A549 (cell line): ENCODE measurements around the gene CELF4. TPM values are rescaled to one million over a fixed set of nuclear protein-coding genes. Genes with fewer than 3 reads are reported as not detected.
A peak's percentile ranks its signal among the peaks of the same experiment; 100 is the strongest.

Experiments used
- ATAC-seq, 2 experiments: fragments of 200-7000 bp in 1 of 2; fragments of >200 bp in 1 of 2; cut with Nextera tagmentation in 1 of 2; cut with Tn5 transposase in 1 of 2; 3 replicates each; pipeline versions ENCODE4 v1.8.0 to v1.9.1; 2018 to 2020; ENCODE audit warnings: mild to moderate bottlenecking in 1 of 2, moderate library complexity in 1 of 2
- CTCF ChIA-PET: fragments of 300-600 bp; sonication (Branson Sonifier 250); formaldehyde crosslinking; extraction: SDS; loops from one replicate; lab custom pipeline; 2021; ENCODE audit warnings: antibody characterized with exemption, inconsistent platforms; lab: Yijun Ruan, JAX
- POLR2A ChIA-PET: fragments of 350-600 bp; formaldehyde crosslinking; extraction: SDS; loops from one replicate; lab custom pipeline; 2021; ENCODE audit warnings: antibody characterized with exemption, inconsistent platforms; lab: Yijun Ruan, JAX
- DNase-seq, 2 experiments: peaks; one replicate each; pipeline versions ENCODE4 v3.0.0 to v3.0.0-alpha.2; 2011 to 2016; ENCODE audit warnings: low read depth in 1 of 2, low spot score in 1 of 2
- FAIRE-seq: peaks from 2 replicates; lab custom pipeline; 2011; peaks lifted over from hg19 to GRCh38; lab: Jason Lieb, UNC
- H3K27ac ChIP-seq, 2 experiments: fragments of >200 bp; sonication (Bioruptor Twin); formaldehyde crosslinking; 3 replicates each; pipeline ENCODE4 v1.5.1; 2016 to 2017
- H3K4me1 ChIP-seq: fragments of >200 bp; sonication (Bioruptor Twin); formaldehyde crosslinking; 3 replicates; pipeline ENCODE4 v1.6.1; 2016
- H3K4me2 ChIP-seq: fragments of >200 bp; sonication (Bioruptor Twin); formaldehyde crosslinking; 3 replicates; pipeline ENCODE4 v1.6.1; 2016
- H3K4me3 ChIP-seq: fragments of >200 bp; sonication (Bioruptor Twin); formaldehyde crosslinking; 3 replicates; pipeline ENCODE4 v1.5.1; 2016
- H3K9me3 ChIP-seq: fragments of >200 bp; sonication (Bioruptor Twin); formaldehyde crosslinking; 3 replicates; pipeline ENCODE4 v1.6.1; 2016
- BHLHE40 ChIP-seq: IDR thresholded peaks from 2 replicates; pipeline ENCODE4 v1.6.1; 2012; ENCODE audit warnings: low read depth, low read length, inconsistent platforms
- EHMT2 ChIP-seq: fragments of 200-600 bp; sonication (generic); IDR thresholded peaks from 2 replicates; pipeline ENCODE4 v1.6.1; 2016; ENCODE audit warnings: antibody characterized with exemption, low read depth, mild to moderate bottlenecking, moderate library complexity
- GATA3 ChIP-seq: IDR thresholded peaks from 2 replicates; pipeline ENCODE4 v1.6.1; 2012; ENCODE audit warnings: borderline replicate concordance
- HDAC2 ChIP-seq: fragments of 200-600 bp; sonication (generic); IDR thresholded peaks from 2 replicates; pipeline ENCODE4 v1.6.1; 2016
- HOXA7 ChIP-seq: fragments of 250-450 bp; sonication (Bioruptor Pico); IDR thresholded peaks from 2 replicates; pipeline ENCODE4 v1.5.0; 2020; ENCODE audit warnings: mild to moderate bottlenecking, moderate library complexity
- HOXB13 ChIP-seq: fragments of 250-450 bp; sonication (Bioruptor Pico); IDR thresholded peaks from 2 replicates; pipeline ENCODE4 v1.5.0; 2020; ENCODE audit warnings: low read depth, mild to moderate bottlenecking, moderate library complexity
- HOXB5 ChIP-seq: fragments of 250-450 bp; sonication (Bioruptor Pico); IDR thresholded peaks from 2 replicates; pipeline ENCODE4 v1.5.0; 2020; ENCODE audit warnings: mild to moderate bottlenecking, moderate library complexity
- KDM5A ChIP-seq: fragments of 200-600 bp; sonication (generic); IDR thresholded peaks from 2 replicates; pipeline ENCODE4 v1.6.1; 2016; ENCODE audit warnings: antibody characterized with exemption, mild to moderate bottlenecking
- NFE2L2 ChIP-seq: fragments of 150-350 bp; conservative IDR thresholded peaks from 2 replicates; pipeline ENCODE4 v1.6.1; 2014; ENCODE audit warnings: low read length
- NPAS2 ChIP-seq: fragments of 250-450 bp; sonication (Bioruptor Pico); IDR thresholded peaks from 2 replicates; pipeline ENCODE4 v1.8.0; 2022; ENCODE audit warnings: mild to moderate bottlenecking, moderate library complexity, borderline replicate concordance
- RAD21 ChIP-seq, 2 experiments: fragments of >200 bp in 1 of 2; sonication (Bioruptor Twin) in 1 of 2; formaldehyde crosslinking in 1 of 2; IDR thresholded peaks in 1 of 2; conservative IDR thresholded peaks in 1 of 2; 2 replicates in 1 of 2; 3 replicates in 1 of 2; pipeline ENCODE4 v1.6.1; 2012 to 2018; ENCODE audit warnings: inconsistent platforms in 1 of 2
- RARB ChIP-seq: fragments of 250-450 bp; sonication (Bioruptor Pico); IDR thresholded peaks from 2 replicates; pipeline ENCODE4 v1.8.0; 2021; ENCODE audit warnings: mild to moderate bottlenecking, moderate library complexity
- RFX5 ChIP-seq: fragments of 450-650 bp; IDR thresholded peaks from 2 replicates; pipeline ENCODE4 v1.7.1; 2014; ENCODE audit warnings: antibody characterized with exemption, mild to moderate bottlenecking, moderate library complexity
- SREBF2 ChIP-seq: fragments of 450-650 bp; IDR thresholded peaks from 2 replicates; pipeline ENCODE4 v1.6.1; 2014; ENCODE audit warnings: mild to moderate bottlenecking, moderate library complexity
- TP53 ChIP-seq: fragments of 250-450 bp; sonication (Bioruptor Pico); IDR thresholded peaks from 2 replicates; pipeline ENCODE4 v1.5.0; 2021; ENCODE audit warnings: mild to moderate bottlenecking, moderate library complexity
- USF2 ChIP-seq: fragments of 450-650 bp; IDR thresholded peaks from 2 replicates; pipeline ENCODE4 v1.6.1; 2014; ENCODE audit warnings: antibody characterized with exemption
- ZC3H11A ChIP-seq: fragments of 450-650 bp; IDR thresholded peaks from 2 replicates; pipeline ENCODE4 v1.6.1; 2014; ENCODE audit warnings: antibody characterized with exemption, mild to moderate bottlenecking
- WGBS: methylation state at CpG from one replicate; pipeline ENCODE4 v1.1.6; 2017; ENCODE audit errors: missing lambda C conversion rate; 5-methylcytosine and 5-hydroxymethylcytosine counted together
- polyA plus RNA-seq, 4 experiments: library from polyadenylated mRNA; depleted of rRNA in 3 of 4; stranded (reverse); fragments of >200 nt; fragmentation: RNase III in 1 of 4; extraction: RNeasy Plus Mini Kit Qiagen cat#74134 plus additional on column Dnase treatment in 1 of 4; gene quantifications; 2 replicates in 3 of 4; 3 replicates in 1 of 4; pipeline ENCODE4 v1.2.3, GENCODE V29; 2011 to 2017
- TF ChIP-seq, protein P1 (sequence below): IDR thresholded peaks from 2 replicates; pipeline ENCODE4 v1.6.1; 2012
- TF ChIP-seq, protein P2 (sequence below): fragments of >200 bp; sonication (Bioruptor Twin); formaldehyde crosslinking; IDR thresholded peaks from 3 replicates; pipeline ENCODE4 v1.5.1; 2016

The CELF4 gene
- polyA plus RNA-seq, 2 of the 4 experiments (the other 2 are of a cell fraction) = 0.08 TPM; not detected in 1

DNA sequence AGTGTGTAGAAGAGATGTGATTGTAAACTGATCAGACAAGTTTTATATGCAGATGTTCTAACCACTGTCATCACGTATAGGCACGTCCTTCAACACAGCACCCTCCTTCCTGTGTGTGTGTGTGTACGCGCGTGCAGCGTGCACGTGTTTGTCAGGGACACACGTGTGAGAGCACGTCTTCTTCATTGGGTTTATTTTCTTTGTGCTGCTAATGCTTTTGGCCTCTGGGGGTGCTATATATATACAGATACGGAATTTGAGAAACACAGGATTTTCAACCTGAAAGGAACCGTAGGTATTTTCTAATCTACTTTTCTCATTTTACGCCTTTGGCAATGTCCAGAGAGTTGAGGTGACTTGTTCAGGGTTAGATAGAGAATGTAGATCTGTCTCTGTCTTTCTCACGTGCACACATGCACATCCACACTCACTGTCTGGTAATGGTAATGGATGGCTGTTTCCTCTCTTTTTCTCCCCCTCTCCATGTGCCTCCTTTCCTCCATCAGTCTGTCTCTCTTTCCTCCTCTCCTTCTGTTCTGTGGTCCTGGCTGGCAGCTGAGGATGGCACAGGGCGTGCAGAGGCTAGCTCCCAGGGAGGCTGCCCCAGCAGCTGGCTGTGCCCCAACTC is 13.4 kb upstream of the CELF4 start:
- ChIA-PET CTCF (interaction anchor here (0.6 to 1.6 kb wide), 6 partner anchors 18 to 200 kb away, joined by 3 to 4 read pairs (median 3); no protein-coding TSS in a partner anchor), POLR2A (no interaction called here)
- Histone ChIP-seq H3K4me1 (no peaks in the 10 kb centered on the region), H3K9me3 (no peaks in the 10 kb centered on the region), H3K27ac (no peak overlapping the region), H3K4me2 (0 out of 3 replicates have a peak overlapping the region, but pooled peaks have one; percentile 14), H3K4me3 (no peak overlapping the region)
- DNase-seq (peak; percentile 27 to 44), FAIRE-seq (no peak), ATAC-seq (peak; percentile 73 to 81; a peak in 3 of 6 replicates)
- WGBS = under 1% methylated on average over 14 of the region's 14 CpGs
- TF ChIP-seq NFE2L2 (no peak), NPAS2 (CRISPR knock-in tag) (peak; percentile 71), RARB (CRISPR knock-in tag) (no peak), ZC3H11A (no peak), HOXB13 (CRISPR knock-in tag) (no peak), RAD21 (conservative IDR thresholded peaks at IDR 0.05 in 1 of 2, IDR thresholded peaks at IDR 0.05 in 1 of 2) (0 out of 5 replicates have a peak, but pooled peaks of 1 of the 2 experiments have one; percentile 10), BHLHE40 (peak; percentile 35; the same call in 1 of the 2 replicates), SREBF2 (no peak), HDAC2 (no peak), USF2 (0 out of 2 replicates have a peak, but pooled peaks have one; percentile 34), KDM5A (no peak), HOXA7 (CRISPR knock-in tag) (no peak), EHMT2 (no peak), TP53 (CRISPR knock-in tag) (no peak)
- TF ChIP-seq, protein P1, sequence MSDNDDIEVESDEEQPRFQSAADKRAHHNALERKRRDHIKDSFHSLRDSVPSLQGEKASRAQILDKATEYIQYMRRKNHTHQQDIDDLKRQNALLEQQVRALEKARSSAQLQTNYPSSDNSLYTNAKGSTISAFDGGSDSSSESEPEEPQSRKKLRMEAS = peak; percentile 50
- TF ChIP-seq, protein P2, sequence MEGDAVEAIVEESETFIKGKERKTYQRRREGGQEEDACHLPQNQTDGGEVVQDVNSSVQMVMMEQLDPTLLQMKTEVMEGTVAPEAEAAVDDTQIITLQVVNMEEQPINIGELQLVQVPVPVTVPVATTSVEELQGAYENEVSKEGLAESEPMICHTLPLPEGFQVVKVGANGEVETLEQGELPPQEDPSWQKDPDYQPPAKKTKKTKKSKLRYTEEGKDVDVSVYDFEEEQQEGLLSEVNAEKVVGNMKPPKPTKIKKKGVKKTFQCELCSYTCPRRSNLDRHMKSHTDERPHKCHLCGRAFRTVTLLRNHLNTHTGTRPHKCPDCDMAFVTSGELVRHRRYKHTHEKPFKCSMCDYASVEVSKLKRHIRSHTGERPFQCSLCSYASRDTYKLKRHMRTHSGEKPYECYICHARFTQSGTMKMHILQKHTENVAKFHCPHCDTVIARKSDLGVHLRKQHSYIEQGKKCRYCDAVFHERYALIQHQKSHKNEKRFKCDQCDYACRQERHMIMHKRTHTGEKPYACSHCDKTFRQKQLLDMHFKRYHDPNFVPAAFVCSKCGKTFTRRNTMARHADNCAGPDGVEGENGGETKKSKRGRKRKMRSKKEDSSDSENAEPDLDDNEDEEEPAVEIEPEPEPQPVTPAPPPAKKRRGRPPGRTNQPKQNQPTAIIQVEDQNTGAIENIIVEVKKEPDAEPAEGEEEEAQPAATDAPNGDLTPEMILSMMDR = peak; percentile 20; the same call in 1 of the 3 replicates

DNA sequence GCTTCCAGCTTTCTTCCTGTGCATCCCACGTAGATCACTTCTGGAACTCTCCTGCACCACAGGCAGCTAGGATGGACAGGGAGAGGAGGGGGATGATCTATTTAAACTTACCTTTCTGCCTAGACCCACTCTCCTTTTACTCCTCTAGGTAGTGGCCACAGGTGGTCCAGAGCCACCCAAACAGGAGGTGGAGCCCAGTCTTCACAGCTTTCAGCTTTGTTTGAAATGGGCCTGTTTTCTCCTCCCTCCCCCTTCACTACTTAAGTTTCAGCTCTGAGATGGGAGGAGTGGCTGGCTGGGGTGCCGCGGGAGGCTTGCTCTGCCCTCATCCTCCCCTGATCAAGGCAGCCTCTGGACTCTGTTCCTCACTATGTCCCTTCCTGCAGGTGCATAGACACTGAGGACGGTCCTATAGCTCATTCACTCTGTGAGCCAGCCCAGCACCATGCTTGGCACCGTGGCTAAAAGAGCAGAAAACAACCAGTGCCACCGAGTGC is 12.6 kb upstream of the CELF4 start:
- ChIA-PET POLR2A (no interaction called here), CTCF (interaction anchor here (1.6 kb wide), 1 partner anchor 18 kb away, joined by 3 read pairs; no protein-coding TSS in a partner anchor)
- WGBS = 3% methylated on average over 6 of the region's 6 CpGs
- Histone ChIP-seq H3K9me3 (no peaks in the 10 kb centered on the region), H3K4me2 (no peak overlapping the region), H3K4me1 (no peaks in the 10 kb centered on the region), H3K27ac (no peak overlapping the region), H3K4me3 (no peak overlapping the region)
- FAIRE-seq (no peak), DNase-seq (no peak), ATAC-seq (no peak)
- TF ChIP-seq RFX5 (no peak), HOXB5 (CRISPR knock-in tag) (no peak), SREBF2 (no peak), GATA3 (no peak)
- TF ChIP-seq, protein P2 = no peak
